Activated CD4-positive, CD25-positive, alpha-beta regulatory T cell treated with anti-CD3 and anti-CD28 coated beads, Interleukin-2, amount 50 U/mL, for 16 hours (primary cell): Measurements from ENCODE around the gene FADS2.

Source experiments
- DNase-seq: peaks from one replicate; pipeline ENCODE4 v3.0.0-alpha.2; 2020; ENCODE audit warnings: low read depth, low spot score

Gene FADS2

GRCh38 chr11:61886643-61887042, 58.5 kb downstream of the FADS2 start:
- no peak for DNase-seq

- no peak for DNase-seq
These were observed 59.9 kb downstream of the FADS2 start for GRCh38 chr11:61887839-61888494.

- DNase-seq, result no peak
These were observed 60.5 kb downstream of the FADS2 start for GRCh38 chr11:61888590-61888989.

- no peak for DNase-seq
These were observed 61.7 kb downstream of the FADS2 start for GRCh38 chr11:61889831-61890230.

- DNase-seq, result no peak
These were observed 62.6 kb downstream of the FADS2 start for GRCh38 chr11:61890529-61891330.

- DNase-seq, result no peak
These were observed 63.4 kb downstream of the FADS2 start, which contains the start of gene FADS3 for GRCh38 chr11:61891331-61892084. FADS3 (minus strand) TSS chr11:61891545; CDS start chr11:61891381, 164 bp downstream.

- peak; percentile 20 for DNase-seq
These were observed 63.9 kb downstream of the FADS2 start for GRCh38 chr11:61892085-61892370.

- no peak for DNase-seq
These were observed 65.9 kb downstream of the FADS2 start for GRCh38 chr11:61893981-61894380.

- no peak for DNase-seq
These were observed 67.1 kb downstream of the FADS2 start for GRCh38 chr11:61895046-61895717.

GRCh38 chr11:61895718-61896059, 67.6 kb downstream of the FADS2 start:
- no peak for DNase-seq

- DNase-seq, result no peak
These were observed 68.7 kb downstream of the FADS2 start for GRCh38 chr11:61896665-61897386.

GRCh38 chr11:61897387-61898246, 69.5 kb downstream of the FADS2 start:
- DNase-seq, result peak; percentile 49

GRCh38 chr11:61898247-61898582, 70.1 kb downstream of the FADS2 start:
- DNase-seq, result no peak

- peak; percentile 84 for DNase-seq
These were observed 71.2 kb downstream of the FADS2 start for GRCh38 chr11:61899146-61899841.

GRCh38 chr11:61900251-61900650, 72.2 kb downstream of the FADS2 start:
- DNase-seq, result no peak

GRCh38 chr11:61901397-61901796, 73.3 kb downstream of the FADS2 start:
- DNase-seq, result no peak

- DNase-seq, result no peak
These were observed 74.2 kb downstream of the FADS2 start for GRCh38 chr11:61902313-61902712.

GRCh38 chr11:61903845-61904244, 75.7 kb downstream of the FADS2 start:
- DNase-seq, result no peak

- no peak for DNase-seq
These were observed 76.5 kb downstream of the FADS2 start for GRCh38 chr11:61904539-61905048.
